GM12891 (cell line): ENCODE results near the gene SLC25A22.

Source experiments
- PAX5 ChIP-seq: IDR thresholded peaks from 2 replicates; pipeline ENCODE4 v1.6.1; 2011; ENCODE audit warnings: low read length, moderate library complexity, mild to moderate bottlenecking; ENCODE audit not compliant: insufficient read depth, severe bottlenecking
- POLR2A ChIP-seq: IDR thresholded peaks from 2 replicates; pipeline ENCODE4 v1.6.1; 2011; ENCODE audit warnings: low read depth, low read length, control low read depth
- POLR2AphosphoS5 ChIP-seq: IDR thresholded peaks from 2 replicates; pipeline ENCODE4 v1.6.1; 2011; ENCODE audit warnings: low read depth, low read length, control low read depth
- POU2F2 ChIP-seq: IDR thresholded peaks from 2 replicates; pipeline ENCODE4 v1.6.1; 2011; ENCODE audit warnings: low read depth, mild to moderate bottlenecking, control low read depth, low read length, moderate library complexity
- SPI1 ChIP-seq: IDR thresholded peaks from 2 replicates; pipeline ENCODE4 v1.6.1; 2011; ENCODE audit warnings: low read depth, low read length, control low read depth
- TAF1 ChIP-seq: IDR thresholded peaks from 2 replicates; pipeline ENCODE4 v1.6.1; 2011; ENCODE audit warnings: low read depth, low read length, control low read depth

DNA sequence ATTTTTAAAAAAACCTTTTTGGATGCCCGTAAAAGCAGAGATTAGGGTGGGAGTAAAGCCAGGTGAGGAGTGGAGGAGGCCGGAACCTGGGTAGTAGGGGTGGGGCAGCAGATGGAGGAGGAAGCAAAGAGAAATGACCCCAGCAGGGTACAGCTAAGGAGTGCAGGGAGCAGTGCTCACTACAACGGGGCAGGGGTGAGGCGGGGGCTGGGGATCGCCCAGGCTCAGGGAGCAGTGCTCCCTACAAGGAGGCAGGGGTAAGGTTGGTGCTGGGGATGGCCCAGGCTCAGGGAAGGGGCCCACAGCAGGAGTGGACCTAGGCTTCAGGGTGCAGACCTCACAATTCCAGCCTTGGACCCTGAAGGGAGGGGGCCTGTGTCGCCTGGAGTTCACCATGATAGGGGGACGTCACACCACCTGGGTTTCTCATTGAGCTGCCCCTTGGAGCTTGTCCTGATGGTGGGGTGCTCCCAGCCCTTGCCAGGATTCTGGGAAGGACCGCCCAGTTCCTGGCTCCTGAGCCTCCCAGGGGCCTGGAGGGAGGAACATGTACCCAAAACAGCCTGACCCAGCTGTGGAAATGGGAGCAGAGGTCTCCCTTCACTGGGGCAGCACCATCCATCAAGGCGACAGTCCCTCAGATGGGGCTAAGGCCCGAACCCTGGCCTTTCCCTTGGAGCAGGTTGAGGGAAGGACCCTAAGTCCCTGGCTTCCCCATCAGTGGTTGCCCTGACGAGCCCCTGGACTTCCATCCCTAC is 17.8 kb upstream of the SLC25A22 start:
- TF ChIP-seq POLR2AphosphoS5 (no peak), POLR2A (0 out of 2 replicates have a peak, but pooled peaks have one; percentile 13), POU2F2 (no peak), TAF1 (no peak), SPI1 (no peak), PAX5 (no peak)
